GM06990 (cell line): ENCODE results near the gene LMTK2.

Source experiments
- DNase-seq: peaks from one replicate; pipeline ENCODE4 v3.0.0-alpha.2; 2011; ENCODE audit not compliant: insufficient read length; ENCODE audit errors: extremely low read depth
- H3K27me3 ChIP-seq: replicated peaks from 2 replicates; pipeline ENCODE4 v1.6.0; 2011; ENCODE audit warnings: low read length; ENCODE audit not compliant: control insufficient read depth, insufficient read depth
- H3K36me3 ChIP-seq: 2 replicates; pipeline ENCODE4 v1.5.1; 2011; ENCODE audit warnings: low read length; ENCODE audit not compliant: control insufficient read depth, insufficient read depth
- H3K4me3 ChIP-seq: replicated peaks from 2 replicates; pipeline ENCODE4 v1.5.1; 2011; ENCODE audit warnings: low read depth, mild to moderate bottlenecking, control low read depth, low read length
- CTCF ChIP-seq: IDR thresholded peaks from 2 replicates; pipeline ENCODE4 v1.5.1; 2011; ENCODE audit warnings: low read length, control low read depth, mild to moderate bottlenecking, inconsistent platforms; ENCODE audit not compliant: insufficient read depth, poor library complexity, severe bottlenecking

The LMTK2 gene

DNA sequence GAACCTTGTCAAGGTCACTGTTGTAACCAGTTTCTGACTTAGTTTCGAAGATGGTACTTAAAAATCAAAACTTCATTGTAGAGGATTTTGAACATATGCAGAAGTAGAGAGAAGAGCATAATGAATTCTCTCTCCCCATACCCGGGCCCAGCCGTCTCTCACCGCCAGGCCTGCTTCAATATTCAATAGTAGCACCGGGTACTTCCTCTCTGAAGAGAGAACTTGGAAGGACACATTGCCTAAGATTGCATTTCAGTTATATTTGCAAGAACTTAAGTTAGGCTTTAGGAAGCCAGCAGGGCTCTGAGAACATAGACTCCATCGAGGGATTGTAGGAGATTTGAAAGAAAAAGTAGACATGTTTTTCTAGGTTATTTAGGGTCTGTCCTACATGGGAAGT lies 19.1 kb downstream of the LMTK2 start:
- no peak for DNase-seq
- no peaks in the 10 kb centered on the region for H3K36me3 ChIP-seq
- no peak for TF ChIP-seq CTCF

DNA sequence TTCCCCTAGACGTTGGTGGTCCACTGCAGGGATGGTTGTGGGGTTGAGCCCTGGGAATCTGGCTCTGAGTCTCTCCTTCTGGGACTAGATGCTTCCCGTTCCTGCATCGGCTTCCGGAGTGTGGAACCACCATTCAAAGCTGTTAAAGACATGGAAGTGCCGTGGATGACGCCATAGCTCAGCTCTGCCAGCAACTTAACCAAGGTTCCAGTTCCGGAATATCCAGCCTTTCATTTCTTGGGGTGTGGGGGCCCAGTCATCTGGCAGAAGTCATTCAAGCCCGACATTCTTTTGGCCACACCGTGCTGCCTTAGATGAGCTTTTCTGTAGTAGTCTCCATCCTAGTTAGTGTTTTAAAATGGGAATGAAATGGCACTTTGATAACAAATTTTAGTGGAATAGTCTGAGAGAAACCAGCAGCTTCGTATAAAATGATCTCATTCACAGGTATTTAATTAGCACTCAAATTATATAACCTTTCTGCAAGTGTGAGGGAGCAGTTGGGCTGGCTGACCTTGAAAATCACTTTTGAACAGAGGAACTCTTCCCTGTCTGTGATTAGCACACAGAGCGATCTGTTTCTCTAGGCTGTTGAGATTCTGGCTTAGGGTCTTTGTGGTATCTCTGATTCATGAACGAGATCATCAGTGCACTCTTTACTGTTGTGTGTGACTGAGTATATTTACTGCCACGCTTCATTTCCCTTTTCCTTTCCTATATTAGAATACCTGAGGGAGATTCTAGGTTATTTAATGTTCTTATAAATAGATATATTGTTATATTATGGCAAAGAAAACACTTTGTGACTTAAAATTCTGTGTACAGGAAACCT lies 19.9 kb downstream of the LMTK2 start:
- Histone ChIP-seq H3K36me3 (no peaks in the 10 kb centered on the region), H3K27me3 (no peaks in the 10 kb centered on the region), H3K4me3 (no peak overlapping the region)
- TF ChIP-seq CTCF, result no peak
- no peak for DNase-seq

More for the DNA sequence above, 19.1 kb downstream of the LMTK2 start:
- Histone ChIP-seq H3K4me3 (no peak overlapping the region), H3K27me3 (no peaks in the 10 kb centered on the region)

DNA sequence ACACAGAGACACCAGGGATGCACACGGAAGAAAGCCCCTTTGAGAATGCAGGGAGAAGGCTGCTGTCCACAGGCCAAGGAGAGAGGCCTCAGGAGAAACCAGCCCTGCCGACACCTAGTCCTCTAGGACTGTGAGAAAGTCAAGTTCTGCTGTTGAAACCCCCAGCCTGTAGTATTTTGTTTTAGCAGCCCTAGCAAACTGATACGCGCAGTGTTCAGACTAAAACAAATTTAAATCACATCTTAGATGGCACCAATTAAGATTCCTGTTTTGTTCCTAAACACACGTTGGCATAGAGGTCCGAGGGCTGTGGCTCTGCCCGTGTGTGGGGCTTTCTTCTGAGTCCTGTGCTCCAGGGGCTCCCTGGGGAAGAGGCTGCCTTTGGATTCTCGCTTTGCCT lies 21.7 kb downstream of the LMTK2 start:
- H3K4me3 ChIP-seq, result no peak overlapping the region
- TF ChIP-seq CTCF, result no peak
- DNase-seq, result no peak
- no peaks in the 10 kb centered on the region for H3K27me3 ChIP-seq
- H3K36me3 ChIP-seq, result no peaks in the 10 kb centered on the region

GRCh38 chr7:98130959-98131358 lies 24.3 kb downstream of the LMTK2 start:
- no peak for TF ChIP-seq CTCF
- no peaks in the 10 kb centered on the region for H3K36me3 ChIP-seq
- H3K27me3 ChIP-seq, result no peaks in the 10 kb centered on the region
- no peak for DNase-seq
- H3K4me3 ChIP-seq, result no peak overlapping the region

- no peak overlapping the region for H3K4me3 ChIP-seq
- H3K36me3 ChIP-seq, result no peaks in the 10 kb centered on the region
- no peak for TF ChIP-seq CTCF
- DNase-seq, result peak; percentile 39
- no peaks in the 10 kb centered on the region for H3K27me3 ChIP-seq
Observed at GRCh38 chr7:98133181-98133580, 26.5 kb downstream of the LMTK2 start.
